HCT116 (cell line): Measurements from ENCODE around the gene GSTM4.
"Not testable (repeated sequence)": the region's sequence is repeated elsewhere in the genome, so short reads cannot be mapped to it uniquely, and the experiment has no call there.

Experiments
- CTCF ChIP-seq, 3 experiments: fragments of 200-600 bp in 1 of 3; sonication (generic) in 1 of 3; IDR thresholded peaks in 2 of 3; conservative IDR thresholded peaks in 1 of 3; 2 replicates each; pipeline ENCODE4 v1.5.1; 2012 to 2017; ENCODE audit warnings: low read depth in 2 of 3, low read length in 2 of 3, antibody characterized with exemption in 1 of 3, borderline replicate concordance in 1 of 3, control low read depth in 1 of 3, mild to moderate bottlenecking in 1 of 3, mixed read lengths in 1 of 3, mixed run types in 1 of 3, moderate library complexity in 1 of 3; ENCODE audit not compliant: insufficient read depth in 1 of 3
- EZH2phosphoT487 ChIP-seq: fragments of 200-600 bp; IDR thresholded peaks from 2 replicates; pipeline ENCODE4 v1.6.1; 2018; ENCODE audit warnings: antibody characterized with exemption, borderline replicate concordance
- POLR2A ChIP-seq: IDR thresholded peaks from 2 replicates; pipeline ENCODE4 v1.7.0; 2011; ENCODE audit warnings: borderline replicate concordance; ENCODE audit not compliant: insufficient read depth, insufficient read length; ENCODE audit errors: extremely low read depth
- REST ChIP-seq: IDR thresholded peaks from 2 replicates; pipeline ENCODE4 v1.6.1; 2012; ENCODE audit warnings: low read depth
- SP1 ChIP-seq: IDR thresholded peaks from 2 replicates; pipeline ENCODE4 v1.6.1; 2012; ENCODE audit warnings: low read depth

GRCh38 chr1:109695138-109695537, 39.2 kb downstream of the GSTM4 start:
- TF ChIP-seq REST; POLR2A; EZH2phosphoT487; SP1; CTCF (IDR thresholded peaks at IDR 0.05 in 2 of 3, conservative IDR thresholded peaks at IDR 0.05 in 1 of 3; ENCODE audit: borderline replicate concordance in 1 of 3, insufficient read depth in 1 of 3, low read depth in 2 of 3, low read length in 2 of 3): not testable (repeated sequence)
